Stomach (tissue), 9 donors: Measurements from ENCODE around the gene ATG7. TPM values are rescaled to one million over a fixed set of nuclear protein-coding genes. Genes with fewer than 3 reads are reported as not detected.

Source experiments
- DNase-seq, 2 donors: peaks; one replicate each; pipeline versions ENCODE4 v3.0.0 to v3.0.0-alpha.2; 2013 to 2019
- H3K27ac ChIP-seq, 5 donors: fragments of 200-600 bp in 4 of 5; sonication (generic) in 4 of 5; one replicate each; pipeline ENCODE4 v1.5.1; 2013 to 2019; ENCODE audit warnings: mild to moderate bottlenecking in 1 of 5, moderate library complexity in 1 of 5
- H3K27me3 ChIP-seq, 3 donors: fragments of 200-600 bp; sonication (generic); one replicate each; pipeline ENCODE4 v1.5.1; 2017 to 2019; ENCODE audit warnings: mixed run types in 1 of 3
- H3K36me3 ChIP-seq, 4 donors: fragments of 200-600 bp; sonication (generic); 1 replicate in 3 of 4; 2 replicates in 1 of 4; pipeline ENCODE4 v1.5.1; 2016 to 2019
- H3K4me1 ChIP-seq, 4 donors: fragments of 200-600 bp; sonication (generic); one replicate each; pipeline ENCODE4 v1.5.1; 2016 to 2019
- H3K4me3 ChIP-seq, 4 donors: fragments of 200-600 bp; sonication (generic) in 3 of 4; one replicate each; pipeline ENCODE4 v1.5.1; 2016 to 2019; ENCODE audit warnings: mild to moderate bottlenecking in 1 of 4
- H3K9me3 ChIP-seq, 4 donors: fragments of 200-600 bp; sonication (generic); one replicate each; pipeline ENCODE4 v1.5.1; 2016 to 2019
- CTCF ChIP-seq, 7 experiments: fragments of 450-650 bp in 4 of 7; fragments of 200-600 bp in 3 of 7; sonication (generic) in 3 of 7; IDR thresholded peaks; one replicate each; pipeline ENCODE4 v1.5.1; 2016 to 2019; ENCODE audit warnings: antibody characterized with exemption in 7 of 7, control low read depth in 2 of 7, mild to moderate bottlenecking in 1 of 7
- EP300 ChIP-seq: sonication (generic); formaldehyde crosslinking; IDR thresholded peaks from one replicate; pipeline ENCODE4 v1.6.1; 2017; ENCODE audit warnings: antibody characterized with exemption
- POLR2A ChIP-seq, 4 donors: fragments of 450-650 bp; IDR thresholded peaks; one replicate each; pipeline ENCODE4 v1.6.1; 2016; ENCODE audit warnings: antibody characterized with exemption in 4 of 4, control low read depth in 2 of 4, mild to moderate bottlenecking in 1 of 4, moderate library complexity in 1 of 4
- POLR2AphosphoS5 ChIP-seq, 3 donors: sonication (generic); formaldehyde crosslinking; IDR thresholded peaks; one replicate each; pipeline ENCODE4 v1.6.1; 2016; ENCODE audit warnings: antibody characterized with exemption in 3 of 3
- WGBS, 5 donors: extraction: QIAGEN DNeasy Blood & Tissue Kit in 3 of 5; methylation state at CpG; one replicate each; pipeline versions ENCODE4 v1.1.5 to v1.1.7; 2013 to 2018; 5-methylcytosine and 5-hydroxymethylcytosine counted together
- intact Hi-C: fragments of 100-400 bp; cut with DNase I; formaldehyde crosslinking; loops from one replicate; pipeline ENCODE4 v1.15.1; 2023; ENCODE audit warnings: low total_unique reads
- polyA plus RNA-seq, 3 donors: library from polyadenylated mRNA; stranded (reverse); fragments of 200-250 nt; gene quantifications; one replicate each; pipeline ENCODE4 v1.2.3, GENCODE V29; 2013
- total RNA-seq, 5 donors: library from RNA; depleted of rRNA; stranded (reverse); fragments of >200 nt; gene quantifications; one replicate each; pipeline versions ENCODE4 v1.1.0 to v1.2.3, GENCODE V29; 2014 to 2016
- donor health status: healthy with polysubstance abuse.
- donor health status: Bipolar disorder and iron deficiency.
- donor health status: healthy.

The ATG7 gene
- total and polyA plus RNA-seq, 8 donors, result 6.8 to 167 (median 15.1) TPM

DNA sequence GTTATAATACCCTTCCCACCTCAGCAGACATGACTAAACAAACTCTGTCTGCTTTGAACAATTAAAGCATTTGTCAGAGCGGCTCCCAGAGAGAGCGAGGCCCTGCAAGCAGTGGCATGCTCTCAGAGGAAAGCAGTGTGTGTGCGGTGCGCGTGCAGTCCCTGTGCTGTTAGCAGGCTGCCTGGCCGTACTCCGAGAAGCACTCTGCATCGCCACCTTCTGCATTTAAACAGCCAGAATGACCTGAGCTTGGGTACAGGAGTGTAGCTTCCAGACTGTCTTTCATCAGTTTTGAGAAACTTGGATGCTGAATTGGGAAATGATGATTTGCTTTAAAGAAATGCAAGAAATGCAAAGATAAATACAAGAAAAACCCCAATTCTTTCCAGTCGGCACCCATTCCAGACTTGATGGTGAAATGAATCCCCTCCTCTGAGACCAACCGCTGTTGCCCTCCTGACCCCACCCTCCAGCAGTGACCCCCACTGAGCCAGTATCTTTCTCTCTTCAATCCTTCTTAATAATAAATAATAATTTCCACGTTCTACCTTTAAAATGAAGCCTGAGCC lies 258.0 kb downstream of the ATG7 start:
- DNase-seq, result peak in 1 of 2 donors; percentile 81
- intact Hi-C loops, result no loop called here

GRCh38 chr3:11532931-11533391 lies 260.8 kb downstream of the ATG7 start:
- Histone ChIP-seq H3K4me3 (no peak overlapping the region), H3K4me1 (peaks cover 0 to 33% (median 5%) of the 10 kb centered on the region in 4 donors), H3K36me3 (no peaks in the 10 kb centered on the region), H3K9me3 (no peaks in the 10 kb centered on the region), H3K27ac (no peak overlapping the region), H3K27me3 (no peaks in the 10 kb centered on the region)
- DNase-seq, result no peak
- intact Hi-C loops, result no loop called here
- TF ChIP-seq POLR2AphosphoS5 (IDR thresholded peaks at IDR 0.05) (no peak), POLR2A (IDR thresholded peaks at IDR 0.05) (no peak), CTCF (IDR thresholded peaks at IDR 0.05) (no peak), EP300 (no peak)
- 72 to 90% (median 86%) methylated on average over 9 of the region's 9 CpGs for WGBS, 5 donors

More for the DNA sequence above, 258.0 kb downstream of the ATG7 start:
- WGBS, 5 donors, result 63 to 83% (median 78%) methylated on average over 10 to 11 of the region's 11 CpGs
- Histone ChIP-seq H3K36me3 (no peaks in the 10 kb centered on the region), H3K9me3 (no peaks in the 10 kb centered on the region), H3K4me3 (no peak overlapping the region), H3K4me1 (peaks cover 0 to 22% (median 5%) of the 10 kb centered on the region in 4 donors), H3K27me3 (no peaks in the 10 kb centered on the region), H3K27ac (peak overlapping the region in 1 of 5 donors; percentile 10)
- TF ChIP-seq POLR2A (IDR thresholded peaks at IDR 0.05) (no peak), POLR2AphosphoS5 (IDR thresholded peaks at IDR 0.05) (peak in 1 of 3 donors; percentile 4), CTCF (IDR thresholded peaks at IDR 0.05) (no peak), EP300 (no peak)

DNA sequence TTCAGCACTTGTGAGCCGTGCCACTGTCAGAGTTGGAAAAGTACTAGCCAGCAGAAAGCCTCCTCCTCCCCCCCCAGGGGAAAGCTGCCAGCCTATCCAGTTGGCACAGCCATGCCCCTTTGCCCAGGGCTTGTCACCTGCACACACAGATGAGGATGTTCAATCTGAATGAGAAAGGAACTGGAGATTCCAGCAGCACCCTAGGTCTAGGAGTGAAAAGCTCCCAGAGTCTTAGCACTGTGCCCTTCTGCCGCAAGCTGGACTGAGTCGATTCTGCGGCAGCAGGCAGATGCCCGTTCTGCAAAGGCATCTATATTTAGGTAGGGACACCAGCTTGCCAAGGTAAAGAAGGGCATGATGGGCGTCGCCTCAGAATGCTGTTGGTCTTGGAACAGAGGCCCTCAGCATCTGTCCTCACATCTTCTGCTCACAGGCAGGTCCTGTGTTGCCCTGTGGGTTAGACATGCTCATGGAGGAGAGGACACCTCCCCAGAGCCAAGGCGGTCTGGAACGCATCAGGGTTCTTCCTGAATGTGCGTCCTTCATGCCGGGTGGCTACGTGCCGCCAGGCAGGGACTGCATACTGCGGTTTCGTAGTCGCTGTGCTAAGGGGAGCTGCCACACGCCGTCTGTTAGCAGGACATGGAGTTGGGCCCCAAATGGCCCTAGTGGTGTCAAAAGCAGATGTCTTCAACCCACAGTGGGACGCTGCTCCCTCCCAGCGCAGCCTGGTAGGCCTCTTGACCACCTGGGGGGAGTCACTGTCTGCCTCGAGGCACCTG lies 262.0 kb downstream of the ATG7 start:
- 74 to 93% (median 84%) methylated on average over 19 to 21 of the region's 21 CpGs for WGBS, 5 donors
- Histone ChIP-seq H3K27me3 (no peaks in the 10 kb centered on the region), H3K9me3 (no peaks in the 10 kb centered on the region), H3K4me3 (no peak overlapping the region), H3K27ac (no peak overlapping the region), H3K4me1 (peaks cover 0 to 33% (median 5%) of the 10 kb centered on the region in 4 donors), H3K36me3 (no peaks in the 10 kb centered on the region)
- no peak for TF ChIP-seq CTCF (IDR thresholded peaks at IDR 0.05)
- no peak for TF ChIP-seq EP300
- no peak for TF ChIP-seq POLR2AphosphoS5 (IDR thresholded peaks at IDR 0.05)
- no peak for TF ChIP-seq POLR2A (IDR thresholded peaks at IDR 0.05)
- intact Hi-C loops, result no loop called here
- peak in 1 of 2 donors; percentile 65 for DNase-seq

GRCh38 chr3:11534793-11535101 lies 262.6 kb downstream of the ATG7 start:
- no peak for TF ChIP-seq POLR2AphosphoS5 (IDR thresholded peaks at IDR 0.05)
- TF ChIP-seq POLR2A (IDR thresholded peaks at IDR 0.05), result no peak
- TF ChIP-seq EP300, result no peak
- TF ChIP-seq CTCF (IDR thresholded peaks at IDR 0.05), result no peak
- Histone ChIP-seq H3K27ac (no peak overlapping the region), H3K4me3 (no peak overlapping the region), H3K9me3 (no peaks in the 10 kb centered on the region), H3K4me1 (peaks cover 0 to 27% (median 3%) of the 10 kb centered on the region in 4 donors), H3K27me3 (no peaks in the 10 kb centered on the region), H3K36me3 (no peaks in the 10 kb centered on the region)
- no peak for DNase-seq
- intact Hi-C loops, result no loop called here
- WGBS, 5 donors, result 96 to 100% (median 97%) methylated on average over 7 of the region's 7 CpGs
